Purkinje cell (primary cell): ENCODE results near the gene LIN52. TPM values are rescaled to one million over a fixed set of nuclear protein-coding genes. Genes with fewer than 3 reads are reported as not detected.

Experiments
- polyA plus RNA-seq: library from polyadenylated mRNA; unstranded; fragments of >200 nt; fragmentation: Nextera tagmentation; gene quantifications from 2 replicates; pipeline ENCODE4 v1.2.1, GENCODE V29; 2014

LIN52 gene
- 9.6 and 13.1 TPM in 2 replicates for polyA plus RNA-seq

GRCh38 chr14:74084277-74085046 is at the start of gene LIN52, which contains the start of gene ALDH6A1:
TSS of gene LIN52 (plus strand) at chr14:74084956. CDS start at chr14:74084975, 19 bp downstream.
TSS of gene ALDH6A1 (minus strand) at chr14:74084453. CDS start at chr14:74084394, 59 bp downstream.

GRCh38 chr14:74238974-74239847 is 154.5 kb downstream of the LIN52 start, which contains the start of gene VSX2:
TSS of gene VSX2 (plus strand) at chr14:74239449. CDS start at chr14:74239562, 113 bp downstream.

Other genes starting within 250 kb of the LIN52 start
- 6.4 and 12.1 TPM in 2 replicates for gene PTGR2, start 233.1 kb upstream of the LIN52 start, polyA plus RNA-seq
- 2.8 and 7.8 TPM in 2 replicates for gene ZNF410, start 198.1 kb upstream of the LIN52 start, polyA plus RNA-seq
- 14.5 and 22.3 TPM in 2 replicates for gene FAM161B, start 134.9 kb upstream of the LIN52 start, polyA plus RNA-seq
- 10.8 and 25.4 TPM in 2 replicates for gene COQ6, start 134.7 kb upstream of the LIN52 start, polyA plus RNA-seq
- gene ENTPD5, start 65.7 kb upstream of the LIN52 start, polyA plus RNA-seq: 2.2 and 3.9 TPM in 2 replicates
- 8.2 and 18.9 TPM in 2 replicates for gene BBOF1, start 65.6 kb upstream of the LIN52 start, polyA plus RNA-seq
- gene ALDH6A1, start 503 bp upstream of the LIN52 start, polyA plus RNA-seq: 11.3 and 13.2 TPM in 2 replicates
- gene VSX2, start 154.5 kb downstream of the LIN52 start, polyA plus RNA-seq: not detected in 2 replicates
- gene ABCD4, start 218.0 kb downstream of the LIN52 start, polyA plus RNA-seq: 0.91 and 7.6 TPM in 2 replicates